ENCODE data around the gene IMP4. TPM values are rescaled to one million over a fixed set of nuclear protein-coding genes. Genes with fewer than 3 reads are reported as not detected.

Gene IMP4
- polyA plus RNA-seq, 3 donors, result 57.6 to 81.2 (median 58.5) TPM

GRCh38 chr2:130345091-130345490 is 2.4 kb downstream of the IMP4 start:
- Histone ChIP-seq H2AFZ (ENCODE audit: insufficient read depth, low read depth, low read length, poor library complexity, severe bottlenecking) (no peak overlapping the region), H3K9ac (ENCODE audit: insufficient read depth, low read length, poor library complexity, severe bottlenecking) (no peak overlapping the region), H3K27ac (ENCODE audit: low read depth in 1 of 2, low read length in 2 of 2) (no peak overlapping the region), H4K20me1 (ENCODE audit: insufficient read depth, low read length) (no peaks in the 10 kb centered on the region), H3K4me3 (replicated peaks in 1 of 3; ENCODE audit: low read depth in 2 of 3, low read length in 3 of 3) (no peak overlapping the region), H3K27me3 (ENCODE audit: control insufficient read depth in 2 of 2, insufficient read depth in 2 of 2, low read length in 2 of 2) (no peaks in the 10 kb centered on the region), H3K4me2 (replicated peaks; ENCODE audit: extremely low read depth, low read length, poor library complexity, severe bottlenecking) (no peak overlapping the region), H3K4me1 (ENCODE audit: control insufficient read depth in 1 of 2, insufficient read depth in 2 of 2, low read length in 2 of 2) (peaks cover 17 to 30% of the 10 kb centered on the region in 2 donors), H3K36me3 (replicated peaks in 1 of 2; ENCODE audit: control insufficient read depth in 1 of 2, insufficient read depth in 2 of 2, low read length in 2 of 2) (peaks cover 44 to 49% of the 10 kb centered on the region in 2 donors), H3K9me3 (replicated peaks in 1 of 2; ENCODE audit: control insufficient read depth in 1 of 2, insufficient read depth in 1 of 2, low read length in 2 of 2) (no peaks in the 10 kb centered on the region), H3K79me2 (ENCODE audit: insufficient read depth, low read length) (peaks cover 25% of the 10 kb centered on the region)
- H3K36me3 Mint-ChIP-seq, result peaks cover 51 to 55% of the 10 kb centered on the region in 2 donors
- no peak overlapping the region for H3K4me3 Mint-ChIP-seq
- intact Hi-C loops (cut with micrococcal nuclease), result loop anchor here in 1 of 2 donors (2.0 kb wide), 1 partner anchor 164 kb away; the partner anchor contains the start of gene SMPD4
- peaks cover 0 to 4% (median 3%) of the 10 kb centered on the region in 3 donors for H3K27me3 Mint-ChIP-seq (ENCODE audit: low read depth in 3 of 3)
- no peaks in the 10 kb centered on the region for H3K9me3 Mint-ChIP-seq
- TF ChIP-seq CTCF (IDR thresholded peaks at IDR 0.05), result no peak
- over 99% methylated on average over 12 of the region's 13 CpGs for whole genome bisulfite sequencing (ENCODE audit: insufficient coverage)
- H3K4me1 Mint-ChIP-seq, result peaks cover 24% of the 10 kb centered on the region
- DNase-seq, result no peak
- H3K27ac Mint-ChIP-seq, result peak overlapping the region in 1 of 7 donors; percentile 38

GRCh38 chr2:130345611-130346010 is 2.9 kb downstream of the IMP4 start:
- Histone ChIP-seq H3K79me2 (ENCODE audit: insufficient read depth, low read length) (peaks cover 25% of the 10 kb centered on the region), H3K4me1 (ENCODE audit: control insufficient read depth in 1 of 2, insufficient read depth in 2 of 2, low read length in 2 of 2) (peaks cover 17 to 25% of the 10 kb centered on the region in 2 donors), H3K9me3 (replicated peaks in 1 of 2; ENCODE audit: control insufficient read depth in 1 of 2, insufficient read depth in 1 of 2, low read length in 2 of 2) (no peaks in the 10 kb centered on the region), H2AFZ (ENCODE audit: insufficient read depth, low read depth, low read length, poor library complexity, severe bottlenecking) (no peak overlapping the region), H3K4me3 (replicated peaks in 1 of 3; ENCODE audit: low read depth in 2 of 3, low read length in 3 of 3) (no peak overlapping the region), H4K20me1 (ENCODE audit: insufficient read depth, low read length) (no peaks in the 10 kb centered on the region), H3K4me2 (replicated peaks; ENCODE audit: extremely low read depth, low read length, poor library complexity, severe bottlenecking) (no peak overlapping the region), H3K36me3 (replicated peaks in 1 of 2; ENCODE audit: control insufficient read depth in 1 of 2, insufficient read depth in 2 of 2, low read length in 2 of 2) (peaks cover 44 to 49% of the 10 kb centered on the region in 2 donors), H3K27ac (ENCODE audit: low read depth in 1 of 2, low read length in 2 of 2) (no peak overlapping the region), H3K9ac (ENCODE audit: insufficient read depth, low read length, poor library complexity, severe bottlenecking) (no peak overlapping the region), H3K27me3 (ENCODE audit: control insufficient read depth in 2 of 2, insufficient read depth in 2 of 2, low read length in 2 of 2) (no peaks in the 10 kb centered on the region)
- intact Hi-C loops (cut with micrococcal nuclease), result loop anchor here in 1 of 2 donors (2.0 kb wide), 1 partner anchor 165 kb away; the partner anchor contains the start of gene SMPD4
- over 99% methylated on average over 21 of the region's 21 CpGs for WGBS (ENCODE audit: insufficient coverage)
- no peak overlapping the region for H3K27ac Mint-ChIP-seq
- no peaks in the 10 kb centered on the region for H3K9me3 Mint-ChIP-seq
- peaks cover 0 to 4% (median 3%) of the 10 kb centered on the region in 3 donors for H3K27me3 Mint-ChIP-seq (ENCODE audit: low read depth in 3 of 3)
- DNase-seq, result no peak
- peaks cover 47 to 50% of the 10 kb centered on the region in 2 donors for H3K36me3 Mint-ChIP-seq
- no peak overlapping the region for H3K4me3 Mint-ChIP-seq
- H3K4me1 Mint-ChIP-seq, result peaks cover 19% of the 10 kb centered on the region
- no peak for TF ChIP-seq CTCF (IDR thresholded peaks at IDR 0.05)

All from CD14-positive monocyte (primary cell).